GM19238 (cell line): ENCODE measurements around the gene EBF4.
A peak's percentile ranks its signal among the peaks of the same experiment; 100 is the strongest.

Experiments
- DNase-seq: peaks from one replicate; pipeline ENCODE4 v3.0.0; 2011; ENCODE audit warnings: low spot score; ENCODE audit not compliant: insufficient read length

EBF4 gene

DNA sequence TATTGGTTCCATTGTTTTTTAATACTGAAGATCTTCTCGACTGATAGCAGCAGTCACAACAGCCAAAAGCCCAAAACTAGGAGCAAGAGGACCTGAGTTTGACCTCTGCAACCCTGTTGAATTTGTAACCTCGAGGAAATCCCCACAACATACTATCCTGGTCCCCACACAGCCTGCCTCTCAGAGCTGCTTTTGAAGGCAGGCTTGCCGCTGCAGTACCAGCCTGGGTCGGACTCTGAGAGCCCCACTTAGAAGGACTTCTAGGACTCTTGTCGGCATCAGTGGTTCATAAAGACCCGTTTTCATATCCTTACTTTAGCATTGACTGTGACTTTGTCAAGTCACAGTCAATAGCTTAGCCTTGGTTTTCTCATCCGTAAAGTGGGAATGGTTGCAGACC lies 49.3 kb downstream of the EBF4 start:
- no peak for DNase-seq

DNA sequence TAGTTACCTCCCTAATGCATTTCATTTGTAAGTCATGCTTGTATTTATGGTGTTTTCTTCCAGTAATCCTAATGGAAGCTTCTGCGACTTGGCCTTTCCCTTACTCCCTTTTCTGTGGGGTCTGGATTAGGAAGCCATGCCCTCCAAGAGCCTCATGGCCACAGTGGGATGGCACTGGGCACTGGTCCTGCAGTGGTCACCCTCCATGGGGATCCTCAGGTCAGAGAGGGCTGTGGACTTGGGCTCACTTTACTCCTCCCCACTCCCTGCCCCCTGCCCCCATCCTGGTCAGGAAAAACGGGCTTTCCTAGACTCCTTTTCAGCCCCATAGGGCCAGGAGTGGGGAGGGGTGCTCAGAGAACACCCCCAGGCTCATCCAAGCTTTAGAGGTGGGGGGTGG lies 49.9 kb downstream of the EBF4 start:
- DNase-seq = no peak

DNA sequence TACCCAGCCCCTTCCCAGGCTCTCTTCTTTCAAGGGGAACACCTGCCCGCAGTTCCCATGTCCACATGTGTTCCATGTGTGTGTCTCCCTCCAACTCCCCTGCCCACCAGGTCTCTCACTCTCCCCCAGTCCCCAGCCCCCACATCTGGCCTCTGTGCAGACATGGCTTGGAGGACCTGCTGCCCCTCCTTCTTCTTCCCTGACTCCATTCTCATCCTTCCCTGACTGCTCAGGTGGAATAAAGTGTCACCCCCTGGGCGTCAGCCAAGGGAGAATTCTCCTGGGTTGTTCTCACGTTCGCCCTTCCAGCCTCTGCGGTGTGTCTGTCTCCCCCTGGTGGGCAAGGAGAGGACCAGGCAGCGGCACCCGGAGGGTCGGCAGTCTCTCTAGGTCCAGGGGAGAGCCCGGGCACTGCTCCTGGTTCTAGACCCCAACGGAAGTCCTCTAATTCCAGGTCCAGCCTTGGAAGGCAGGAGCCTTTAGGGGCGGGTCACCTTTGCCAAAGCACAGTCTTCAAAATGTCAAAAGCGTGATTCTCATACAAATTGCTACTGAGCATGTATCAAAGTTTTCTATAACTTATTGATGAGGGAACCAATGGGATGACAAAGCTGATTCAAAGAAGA lies 50.5 kb downstream of the EBF4 start:
- DNase-seq = peak; percentile 73

DNA sequence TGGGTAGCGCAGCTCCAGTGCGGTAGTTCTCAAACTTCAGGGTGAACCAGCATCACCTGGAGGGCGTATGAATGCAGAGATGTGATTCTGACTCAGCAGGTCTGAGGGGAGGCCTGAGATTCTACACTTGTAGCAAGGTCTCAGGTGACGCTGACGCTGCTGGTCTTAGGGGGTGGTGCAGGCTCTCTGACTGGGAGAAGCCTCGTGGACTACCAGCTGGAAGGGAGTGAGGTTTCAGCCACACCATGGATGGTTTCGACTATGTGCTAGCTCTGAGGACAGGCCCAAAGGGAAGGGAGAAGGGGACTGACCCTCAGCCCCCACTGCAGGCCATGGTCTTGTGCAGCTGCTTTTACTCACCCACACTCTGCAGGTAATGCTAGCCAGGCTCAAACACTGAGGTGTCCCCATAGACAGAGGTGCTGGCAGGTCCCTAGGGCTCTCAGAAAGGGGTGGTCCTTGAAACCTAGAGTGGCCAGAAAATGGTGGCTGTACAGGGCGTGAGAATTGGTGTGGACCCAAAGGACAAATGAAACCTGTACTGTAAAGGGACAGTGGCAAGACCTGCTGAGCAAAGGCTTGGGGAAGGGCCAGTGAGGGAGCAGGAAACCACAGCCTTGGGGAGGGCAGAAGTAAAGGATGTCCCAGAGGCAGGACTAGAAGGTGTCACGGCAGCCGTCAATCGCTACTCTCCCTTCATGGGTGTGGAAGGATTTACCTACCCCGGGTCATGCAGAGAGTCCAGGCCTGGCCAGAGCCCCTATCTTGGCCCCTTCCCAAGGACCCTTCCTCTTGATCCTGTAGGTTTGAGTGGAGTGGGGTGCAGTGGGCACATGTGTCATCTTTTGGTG lies 52.7 kb downstream of the EBF4 start:
- DNase-seq = no peak

DNA sequence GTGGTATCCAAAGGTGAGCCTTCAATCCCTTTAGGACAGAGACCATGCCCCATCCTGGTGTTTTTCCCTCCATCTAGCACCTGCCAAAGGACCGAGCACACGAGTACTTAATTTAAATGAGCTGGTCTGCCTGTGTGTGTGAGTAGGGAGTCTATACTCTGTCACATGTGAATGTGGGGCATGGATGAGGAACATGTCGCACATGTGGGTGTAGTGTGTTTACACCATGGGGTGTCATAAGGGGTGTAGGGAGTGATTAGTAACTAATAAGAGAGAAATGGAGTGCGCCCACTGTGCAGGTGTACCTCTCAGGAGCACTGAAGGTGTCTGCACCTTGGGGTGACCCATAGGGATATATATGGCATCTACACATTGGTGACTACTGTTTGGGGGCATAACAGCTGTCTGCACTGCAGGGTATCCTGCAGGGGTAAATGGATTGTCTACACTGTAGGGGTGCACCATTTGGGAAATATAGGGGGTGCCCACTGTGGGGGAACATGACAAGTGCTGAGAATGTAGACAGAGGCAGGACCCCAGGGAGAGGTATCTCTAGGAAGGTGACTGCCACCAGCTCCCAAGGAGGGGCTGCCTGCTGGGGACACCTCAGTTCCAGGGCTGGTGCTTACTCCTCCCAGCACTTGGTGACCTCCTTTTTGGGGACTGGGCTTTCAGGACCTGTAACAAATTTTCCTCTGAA lies 53.5 kb downstream of the EBF4 start:
- no peak for DNase-seq

DNA sequence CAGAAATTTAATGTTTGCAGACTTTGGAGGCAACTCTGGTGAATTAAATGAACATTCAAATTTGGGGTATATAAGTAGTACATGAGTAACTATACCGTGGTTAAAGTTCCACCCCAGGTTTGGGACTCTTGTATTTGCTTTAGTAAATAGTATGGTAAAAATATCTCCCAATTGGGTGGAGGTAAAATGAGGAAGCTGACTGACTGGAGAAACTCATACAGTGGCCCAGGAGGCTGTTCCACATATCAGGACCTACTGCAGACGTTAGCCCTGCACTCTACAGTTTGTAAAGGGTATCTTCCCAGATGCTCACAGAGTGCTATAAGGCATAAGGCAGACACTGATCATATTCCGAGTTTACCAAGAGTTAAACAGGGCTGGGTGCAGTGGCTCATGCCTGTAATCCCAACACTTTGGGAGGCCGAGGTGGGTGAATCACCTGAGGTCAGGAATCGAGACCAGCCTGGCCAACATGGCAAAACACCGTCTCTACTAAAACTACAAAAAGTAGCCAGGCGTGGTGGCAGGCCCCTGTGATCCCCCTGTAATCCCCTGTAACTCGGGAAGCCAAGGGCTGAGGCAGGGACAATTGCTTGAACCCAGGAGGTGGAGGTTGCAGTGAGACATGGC lies 54.2 kb downstream of the EBF4 start:
- no peak for DNase-seq

DNA sequence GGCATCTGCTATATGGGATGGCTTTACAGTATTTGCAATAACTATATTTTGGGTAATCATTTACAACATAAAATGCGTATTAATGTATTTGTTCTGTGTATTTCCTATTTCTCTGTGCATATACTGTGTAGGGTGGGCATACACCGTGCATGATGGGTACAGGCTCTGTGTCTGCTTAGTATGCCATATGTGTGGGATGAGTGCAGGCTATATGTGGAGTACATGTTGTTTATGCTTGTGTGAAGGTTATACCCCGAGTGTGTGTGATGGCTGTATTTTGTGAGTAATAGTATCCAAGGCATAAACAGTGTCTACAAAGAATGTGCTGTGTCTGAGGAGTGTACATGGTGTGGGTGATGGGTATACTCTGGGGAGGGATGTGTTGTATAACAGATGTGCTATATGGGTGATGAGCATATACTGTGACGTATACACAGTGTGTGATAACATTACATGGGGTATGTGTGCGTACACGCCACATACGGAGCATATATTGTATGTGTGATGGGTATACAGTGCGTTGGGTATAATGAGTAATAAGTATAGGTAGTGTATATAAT lies 55.2 kb downstream of the EBF4 start:
- no peak for DNase-seq

DNA sequence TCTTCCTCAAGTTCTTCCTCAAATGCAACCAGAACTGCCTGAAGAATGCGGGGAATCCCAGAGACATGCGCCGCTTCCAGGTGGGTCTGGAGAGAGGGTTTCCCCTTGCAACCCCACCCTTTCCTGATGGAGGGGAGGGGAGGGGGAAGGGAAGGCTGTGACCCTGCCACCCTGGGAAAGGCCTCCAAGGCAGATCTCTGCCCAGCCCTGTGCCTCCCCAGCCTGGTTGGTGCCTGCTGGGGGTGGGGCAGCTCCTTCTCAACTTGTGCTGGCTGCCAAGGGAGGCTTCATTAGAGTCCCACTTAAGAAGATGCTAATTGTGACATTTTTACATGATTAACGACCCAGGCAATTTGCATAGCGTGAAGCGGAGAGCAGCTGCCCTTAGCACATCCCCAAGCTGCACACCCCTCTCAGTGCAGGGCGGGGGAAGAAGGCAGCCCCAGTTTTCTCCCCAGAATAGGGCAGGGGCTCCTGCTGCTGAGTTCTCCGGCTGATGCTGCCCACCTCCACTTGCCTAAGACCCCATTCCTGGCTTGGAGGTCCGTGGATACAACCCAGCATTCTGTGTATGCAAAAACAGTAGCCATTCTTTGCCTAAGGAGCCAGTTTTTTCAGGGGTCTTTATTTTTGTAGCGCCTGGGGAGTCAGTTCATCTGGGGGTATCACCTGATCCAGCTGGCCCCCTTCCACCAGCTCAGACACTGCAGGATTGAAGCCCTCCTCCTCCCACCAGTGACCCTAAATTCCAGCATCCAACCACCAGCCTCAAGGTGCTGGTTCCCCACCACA lies 56.2 kb downstream of the EBF4 start:
- DNase-seq = no peak

DNA sequence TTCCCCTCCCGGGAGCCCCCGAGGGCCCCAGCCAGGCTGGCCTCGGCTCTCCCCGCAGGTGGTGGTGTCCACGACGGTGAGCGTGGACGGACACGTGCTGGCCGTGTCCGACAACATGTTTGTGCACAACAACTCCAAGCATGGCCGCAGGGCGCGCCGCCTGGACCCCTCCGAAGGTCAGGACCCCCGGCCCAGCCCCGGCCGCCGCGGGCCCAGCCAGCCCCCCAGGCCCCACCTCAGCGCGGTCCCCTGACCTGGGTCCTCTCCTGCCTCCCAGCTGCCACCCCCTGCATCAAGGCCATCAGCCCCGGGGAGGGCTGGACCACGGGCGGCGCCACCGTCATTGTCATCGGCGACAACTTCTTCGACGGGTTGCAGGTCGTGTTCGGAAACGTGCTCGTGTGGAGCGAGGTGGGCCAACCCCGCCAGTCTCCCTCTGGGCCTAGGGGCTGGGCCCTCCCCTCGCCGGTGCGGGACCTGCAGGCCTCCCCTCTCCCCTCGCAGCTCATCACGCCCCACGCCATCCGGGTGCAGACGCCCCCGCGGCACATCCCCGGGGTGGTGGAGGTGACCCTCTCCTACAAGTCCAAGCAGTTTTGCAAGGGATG lies 56.9 kb downstream of the EBF4 start:
- DNase-seq = no peak

DNA sequence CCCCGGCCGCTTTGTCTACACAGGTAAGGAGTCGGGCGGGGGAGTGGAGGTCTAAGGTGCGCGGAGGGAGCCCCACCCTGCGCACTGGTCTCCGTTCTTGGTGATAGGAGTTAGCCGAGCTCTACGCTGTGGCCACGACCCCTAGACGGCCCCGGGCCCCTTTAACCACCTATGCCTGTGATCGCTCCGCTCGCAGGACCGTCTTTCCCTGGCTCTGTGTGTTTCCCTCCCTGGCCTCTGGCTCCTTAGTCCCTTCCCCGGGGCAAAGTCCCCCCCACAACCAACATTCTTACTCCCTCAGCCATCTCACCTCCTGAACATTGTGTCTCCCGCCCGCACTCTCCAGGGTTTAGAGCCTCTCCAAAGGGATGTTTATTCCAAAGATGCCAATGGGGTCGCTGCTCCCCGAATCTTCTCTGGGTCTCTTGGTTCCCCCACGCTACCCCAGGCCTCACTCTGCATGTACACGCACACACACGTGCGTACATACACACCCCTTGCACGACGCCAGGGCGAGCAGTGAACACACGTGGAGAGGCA lies 57.4 kb downstream of the EBF4 start:
- DNase-seq = no peak

DNA sequence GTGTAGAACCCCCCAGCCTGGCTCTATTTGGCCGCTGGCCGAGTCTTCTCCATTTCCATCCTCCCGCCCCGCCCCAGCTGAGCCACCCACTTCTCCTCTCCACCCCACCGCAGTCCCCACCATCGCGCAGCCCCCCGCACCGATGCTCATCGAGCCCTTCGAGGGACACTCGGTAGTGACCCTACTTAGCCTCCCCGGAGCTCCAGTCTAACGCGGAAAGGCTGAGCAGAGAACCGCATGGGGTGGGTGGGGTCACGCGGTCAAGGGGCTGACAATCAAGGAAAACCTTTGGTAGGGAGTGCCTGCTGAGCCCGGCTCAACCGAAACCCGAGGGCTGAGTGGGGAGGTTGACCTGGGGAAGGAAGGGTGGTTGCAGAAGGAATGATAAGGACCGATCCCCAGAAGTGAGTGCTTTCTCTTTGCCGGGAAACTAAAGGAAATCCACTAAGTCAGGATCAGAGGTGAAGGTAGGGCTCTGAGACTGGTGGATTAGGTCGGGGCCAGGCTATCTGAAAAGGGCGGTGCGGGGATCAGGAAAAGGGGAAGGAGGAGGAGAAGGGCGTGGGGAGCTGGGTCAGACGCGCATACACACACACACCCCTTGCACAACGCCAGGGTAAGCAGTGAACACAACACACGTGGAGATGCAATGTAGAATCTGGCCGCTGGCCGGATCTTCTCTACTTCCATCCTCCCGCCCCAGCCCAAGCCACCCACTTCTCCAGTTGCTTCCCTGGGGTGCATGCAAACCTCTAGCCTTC lies 58.1 kb downstream of the EBF4 start:
- DNase-seq = no peak

DNA sequence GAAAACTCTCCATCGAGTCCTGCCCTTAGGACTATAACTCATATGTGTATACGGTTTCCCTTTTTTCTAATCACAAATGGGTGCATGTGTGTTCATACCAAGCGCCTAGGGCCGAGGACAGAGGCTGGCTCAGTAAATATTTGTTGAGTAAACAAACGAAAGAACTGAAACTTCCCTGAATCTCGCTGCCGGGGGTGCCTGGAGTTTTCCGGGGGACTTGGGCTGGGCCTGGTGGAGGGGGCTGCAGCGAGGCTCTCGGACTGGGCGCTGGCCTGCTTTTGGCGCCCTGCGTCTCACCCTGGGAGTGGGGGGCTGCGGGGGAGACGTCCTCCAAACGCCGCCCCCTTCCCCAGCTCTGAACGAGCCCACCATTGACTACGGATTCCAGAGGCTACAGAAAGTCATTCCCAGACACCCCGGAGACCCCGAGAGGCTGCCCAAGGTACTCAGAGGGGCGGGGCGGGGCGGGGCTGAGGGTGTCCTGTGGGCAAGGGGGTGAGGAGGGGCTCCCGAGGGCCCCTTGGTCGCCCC lies 58.8 kb downstream of the EBF4 start:
- no peak for DNase-seq

DNA sequence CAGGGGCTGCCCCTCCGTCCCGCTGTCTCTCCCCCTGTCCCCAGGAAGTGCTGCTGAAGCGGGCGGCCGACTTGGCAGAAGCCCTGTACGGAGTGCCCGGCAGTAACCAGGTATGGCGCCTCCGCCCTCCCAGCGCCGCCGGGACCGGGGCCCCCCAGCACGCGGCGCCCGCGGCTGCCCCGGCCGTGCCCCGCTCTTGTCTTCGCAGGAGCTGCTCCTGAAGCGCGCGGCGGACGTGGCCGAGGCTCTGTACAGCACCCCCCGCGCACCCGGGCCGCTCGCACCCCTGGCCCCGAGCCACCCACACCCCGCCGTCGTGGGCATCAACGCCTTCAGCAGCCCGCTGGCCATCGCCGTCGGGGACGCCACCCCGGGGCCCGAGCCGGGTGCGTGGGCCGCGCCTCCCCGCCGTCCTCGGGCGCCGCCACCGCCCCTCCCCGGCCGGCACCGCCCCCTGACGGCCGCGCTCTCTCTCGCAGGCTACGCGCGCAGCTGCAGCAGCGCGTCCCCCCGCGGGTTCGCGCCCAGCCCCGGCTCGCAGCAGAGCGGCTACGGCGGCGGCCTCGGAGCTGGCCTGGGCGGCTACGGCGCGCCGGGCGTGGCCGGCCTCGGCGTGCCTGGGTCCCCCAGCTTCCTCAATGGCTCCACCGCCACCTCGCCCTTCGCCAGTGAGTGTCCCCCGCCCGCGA lies 59.4 kb downstream of the EBF4 start:
- no peak for DNase-seq

DNA sequence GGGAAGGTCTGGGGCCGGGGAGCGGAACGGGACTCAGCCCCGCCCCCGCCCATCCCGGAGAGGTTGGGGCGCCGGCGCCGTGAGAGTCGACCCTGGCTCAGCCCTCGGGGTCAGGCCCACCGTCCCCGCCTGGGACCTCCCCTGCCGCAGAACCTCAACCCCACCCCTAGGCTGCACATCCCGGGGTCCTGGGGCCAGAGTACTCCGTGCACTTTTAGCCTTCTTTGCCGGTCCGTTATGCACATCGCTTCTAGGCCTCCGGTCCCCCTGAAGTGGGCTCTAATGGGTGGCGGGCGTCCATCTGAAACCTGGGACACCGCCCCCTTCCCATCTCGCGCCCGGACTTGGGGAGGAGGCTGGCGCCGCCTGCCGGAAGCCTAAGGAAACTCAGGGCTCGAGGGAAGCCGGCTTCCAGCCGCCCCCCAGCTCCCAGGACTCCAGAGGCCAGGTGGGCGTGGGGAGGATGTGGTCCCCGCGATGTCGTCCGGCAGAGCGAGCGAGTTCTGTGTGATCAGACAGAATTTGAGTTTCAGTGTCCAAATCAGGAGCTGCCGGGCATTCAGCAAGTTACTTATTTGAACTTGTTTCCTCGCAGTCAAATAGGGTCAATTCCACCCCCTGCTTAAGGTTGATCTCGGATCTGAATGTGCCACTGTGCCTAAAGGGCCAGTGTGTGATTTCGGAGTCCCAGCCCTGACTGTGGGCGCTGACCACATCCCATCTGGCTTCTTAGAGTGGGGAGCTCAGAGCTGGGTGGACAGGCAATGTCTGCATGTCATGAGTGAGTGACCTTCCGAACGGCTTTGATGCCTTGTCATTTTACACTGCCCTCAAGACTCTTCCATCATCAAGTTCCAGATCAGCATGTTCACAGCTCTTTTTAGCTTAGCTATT lies 60.2 kb downstream of the EBF4 start:
- no peak for DNase-seq

DNA sequence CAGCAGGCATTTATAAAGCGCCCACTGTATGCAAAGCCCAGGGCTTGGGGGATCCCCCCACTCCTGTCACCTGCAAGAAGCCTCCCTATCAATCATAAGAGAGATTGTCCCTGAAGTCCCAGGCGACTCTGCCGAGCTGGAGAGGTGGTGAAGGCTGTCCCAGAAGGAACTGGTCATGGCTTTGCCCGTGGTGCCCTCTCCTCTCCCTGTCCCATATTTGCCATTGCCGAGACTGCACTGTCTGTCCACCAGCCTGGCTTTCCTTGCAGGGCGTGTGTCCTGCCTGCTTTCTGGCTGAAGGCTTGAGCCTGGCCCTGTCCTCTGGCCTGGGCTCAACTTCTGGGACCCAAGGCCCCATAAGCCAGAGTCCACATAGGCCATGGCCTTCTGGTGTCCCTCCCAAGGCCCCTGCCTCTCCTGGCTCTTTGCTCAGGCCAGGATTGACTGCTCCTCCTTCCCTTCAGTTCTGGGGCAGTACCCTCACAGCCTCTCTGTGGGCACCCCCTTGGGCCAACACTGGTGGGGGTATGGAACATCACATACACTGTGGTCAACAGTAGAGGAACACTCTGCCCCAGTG lies 61.0 kb downstream of the EBF4 start:
- DNase-seq = no peak

DNA sequence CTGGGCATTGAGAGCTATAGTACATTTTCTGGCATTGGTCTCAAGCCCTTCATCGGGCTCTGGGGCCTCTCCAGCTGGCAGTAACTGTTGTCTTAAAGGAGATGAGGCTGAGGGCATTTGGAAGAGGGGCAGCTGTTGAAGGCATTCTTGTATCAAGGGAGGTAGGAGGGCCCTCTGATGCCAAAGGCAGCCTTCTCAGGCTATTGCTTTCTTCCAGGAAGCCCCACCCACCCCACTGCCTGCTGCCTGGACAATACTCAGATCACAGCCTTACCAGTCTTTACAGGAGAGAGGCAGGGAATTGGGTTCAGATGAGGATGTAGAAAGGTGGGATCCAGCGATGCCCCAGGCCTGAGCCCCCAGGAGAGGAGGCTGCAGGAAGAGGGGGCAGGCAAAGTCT lies 61.8 kb downstream of the EBF4 start:
- no peak for DNase-seq

DNA sequence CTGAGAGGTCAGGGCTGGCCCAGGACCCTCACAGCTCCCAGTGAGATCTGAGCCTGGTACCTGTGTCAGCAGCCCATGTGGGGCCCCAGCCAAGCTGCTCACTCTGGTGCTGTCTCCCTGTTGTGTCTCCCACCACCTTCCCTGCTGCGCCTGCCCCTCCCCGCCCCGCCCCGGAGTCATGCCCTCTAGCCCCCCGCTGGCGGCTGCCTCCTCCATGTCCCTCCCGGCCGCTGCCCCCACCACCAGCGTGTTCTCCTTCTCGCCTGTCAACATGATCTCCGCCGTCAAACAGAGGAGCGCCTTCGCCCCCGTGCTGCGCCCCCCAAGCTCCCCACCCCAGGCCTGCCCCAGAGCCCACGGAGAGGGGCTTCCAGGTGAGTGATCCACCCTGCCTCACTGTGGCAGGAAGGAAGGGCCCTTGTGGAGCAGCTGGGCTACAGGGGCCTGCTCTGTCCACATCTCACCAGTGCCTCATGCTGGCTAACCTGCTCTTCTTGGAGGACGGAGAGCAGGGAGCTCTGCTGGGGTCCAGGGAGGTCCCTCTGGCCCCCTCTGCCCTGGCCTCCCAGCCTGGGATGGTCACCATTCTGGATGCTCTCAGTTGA lies 63.0 kb downstream of the EBF4 start:
- DNase-seq = no peak
